Bladder microvascular endothelial cell (primary cell): ENCODE data around the gene ZNF746. TPM values are rescaled to one million over a fixed set of nuclear protein-coding genes. Genes with fewer than 3 reads are reported as not detected.

Experiments
- total RNA-seq: library from RNA; depleted of rRNA; stranded (reverse); fragments of >200 nt; gene quantifications from 2 replicates; pipeline ENCODE4 v1.2.3, GENCODE V29; 2014

Gene ZNF746
- 12.6 and 15.9 TPM in 2 replicates for total RNA-seq

GRCh38 chr7:149497467-149498261 lies at the start of gene ZNF746:
Gene ZNF746 (minus strand): TSS chr7:149497809. CDS start chr7:149497536, 273 bp downstream.

GRCh38 chr7:149460493-149461277 lies 36.9 kb downstream of the ZNF746 start, which contains the start of gene ZNF777:
Gene ZNF777 (minus strand): TSS chr7:149461062. CDS start chr7:149456022, 5,040 bp downstream.

Other genes with a start within 250 kb of the ZNF746 start
- gene ZNF783, start 235.6 kb downstream of the ZNF746 start, total RNA-seq = 3.9 and 6.8 TPM in 2 replicates
- 2.4 and 5.7 TPM in 2 replicates for gene ZNF777, start 36.7 kb downstream of the ZNF746 start, total RNA-seq